ENCODE data around the gene DHRSX.

- TF ChIP-seq CTCF (IDR thresholded peaks at IDR 0.05), result no peak
- TF ChIP-seq POLR2A (IDR thresholded peaks at IDR 0.05), result no peak
These were observed 103.3 kb downstream of the DHRSX start for GRCh38 chrX:2397229-2398063.

All from thyroid gland (tissue), 4 donors.